Measurements from ENCODE around the gene ZNF385B.

Gene ZNF385B

GRCh38 chr2:179429597-179429996, 431.8 kb downstream of the ZNF385B start:
- DNase-seq, result no peak

DNA sequence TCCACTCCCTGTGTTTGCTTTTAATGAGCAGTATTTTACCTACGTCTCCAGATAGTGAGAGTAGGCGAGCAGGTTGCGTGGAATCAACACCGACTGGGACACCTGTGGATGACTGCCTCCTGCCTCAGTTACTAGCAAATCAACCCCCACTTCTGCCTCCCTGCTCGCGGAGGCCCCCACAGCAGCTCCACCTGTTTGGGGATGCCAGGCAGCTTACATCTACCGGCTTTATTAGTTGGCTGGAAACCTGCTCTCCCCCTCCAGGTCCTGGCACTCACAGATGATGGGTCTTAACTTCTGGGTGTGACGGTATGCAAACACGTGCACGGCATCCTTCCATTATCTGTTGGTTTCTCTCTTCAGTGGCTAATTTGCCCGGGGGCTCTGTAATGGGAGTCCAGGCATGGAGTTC, 432.3 kb downstream of the ZNF385B start:
- DNase-seq, result no peak

DNA sequence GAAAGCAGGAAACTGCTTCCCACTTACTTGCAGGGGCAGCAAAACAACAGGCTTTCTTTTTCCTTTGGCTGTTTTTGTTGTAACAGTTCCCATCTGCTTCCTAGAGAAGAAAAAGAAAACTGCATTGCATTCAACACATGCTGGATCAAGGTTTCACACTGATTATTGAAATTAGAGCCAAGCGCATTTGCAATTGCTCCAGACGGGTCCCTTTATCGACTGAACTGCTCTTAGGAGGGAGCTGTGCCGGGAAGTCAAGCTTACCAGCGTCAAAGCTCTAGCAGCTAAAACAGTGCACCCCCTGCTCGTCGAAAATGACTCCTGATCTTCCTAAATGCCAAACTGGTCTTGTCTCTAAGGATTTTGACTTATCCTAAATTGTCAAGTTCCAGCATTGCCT, 432.8 kb downstream of the ZNF385B start:
- DNase-seq, result no peak

DNA sequence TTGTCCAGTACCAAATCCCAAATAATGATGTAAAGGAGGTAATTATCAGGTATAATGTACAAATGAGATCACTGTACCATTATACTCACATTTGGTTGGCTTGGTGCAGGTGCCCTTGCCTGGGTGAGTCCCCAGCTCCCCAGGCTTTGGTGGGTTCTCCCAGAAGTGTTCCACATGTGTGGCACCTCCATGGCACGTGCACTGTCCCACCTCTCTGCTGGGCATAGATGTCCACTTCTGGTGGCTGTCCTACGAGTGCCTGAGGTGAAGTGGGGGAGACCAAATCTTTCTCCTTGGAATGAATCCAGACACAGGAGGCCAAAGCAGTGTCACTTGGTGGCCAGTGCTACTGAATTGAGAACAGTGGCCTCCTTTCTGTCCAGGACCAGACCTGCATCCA, 434.3 kb downstream of the ZNF385B start:
- DNase-seq, result no peak

GRCh38 chr2:179424571-179424970, 436.8 kb downstream of the ZNF385B start:
- no peak for DNase-seq

DNA sequence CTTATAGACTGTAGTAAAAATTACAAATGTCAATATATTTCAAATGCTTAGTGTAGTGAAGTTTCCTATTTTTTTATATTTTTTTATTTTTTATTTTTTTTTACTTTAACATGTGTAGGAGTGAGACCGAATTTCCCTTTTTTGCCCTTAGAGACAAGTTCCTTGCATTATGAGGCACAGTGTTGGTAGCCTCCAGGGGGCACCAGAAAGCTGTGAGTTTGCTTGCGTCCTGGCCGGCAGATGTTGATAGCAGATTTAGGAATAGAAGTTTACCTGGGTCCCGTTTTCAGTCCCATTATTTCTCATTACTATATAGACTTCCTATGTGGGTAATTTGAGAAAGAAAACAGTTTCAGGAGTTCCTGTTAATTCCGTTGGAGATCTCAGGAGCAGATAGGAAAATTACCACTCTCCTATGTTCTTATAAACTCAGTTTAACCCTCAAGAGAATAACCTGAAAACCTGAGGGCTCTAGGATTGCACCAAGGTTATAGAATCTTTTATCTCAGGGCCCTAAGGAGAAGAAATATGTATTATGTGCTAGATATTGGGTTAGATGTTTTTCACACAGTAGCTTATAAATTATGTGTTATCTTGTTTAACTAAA, 439.3 kb downstream of the ZNF385B start:
- DNase-seq, result no peak

GRCh38 chr2:179417436-179417949, 443.9 kb downstream of the ZNF385B start:
- DNase-seq, result no peak

GRCh38 chr2:179412112-179412511, 449.3 kb downstream of the ZNF385B start:
- no peak for DNase-seq

DNA sequence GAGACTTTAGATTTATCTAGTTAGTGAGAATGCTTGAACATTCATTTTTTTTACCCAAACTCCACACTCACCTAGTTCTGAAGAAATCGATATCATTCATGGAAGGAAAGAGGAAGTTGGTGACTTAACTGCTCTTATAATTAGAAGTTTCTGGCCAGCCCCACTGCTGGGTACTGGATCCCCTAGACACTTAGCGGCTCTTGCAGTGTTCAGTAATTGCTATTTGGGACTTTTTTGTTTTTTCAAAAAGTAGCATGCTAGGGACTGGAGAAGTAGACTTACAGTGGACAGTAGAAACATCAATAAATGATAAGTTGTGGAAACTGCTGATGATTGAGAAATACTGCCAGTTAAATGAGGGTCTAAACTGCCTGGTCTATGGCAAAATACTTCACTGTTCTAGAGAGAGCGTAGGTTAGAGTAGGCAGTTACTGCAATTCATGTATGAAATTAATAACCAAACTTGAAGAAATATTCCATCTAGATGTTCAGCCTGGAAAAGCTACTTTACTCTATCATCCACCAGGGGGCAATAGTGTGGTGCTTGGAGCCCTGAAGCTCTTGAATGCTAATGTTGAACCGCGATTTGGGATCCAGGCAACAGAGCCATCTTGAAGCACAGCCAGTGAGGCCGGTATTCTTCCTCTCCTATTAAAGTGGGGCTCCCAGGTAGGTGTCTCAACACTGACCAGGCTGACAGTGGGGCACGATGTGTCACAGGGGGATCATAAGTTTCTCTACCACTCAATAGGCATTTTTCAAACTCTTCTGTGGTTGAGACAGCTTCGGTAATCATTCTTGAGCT, 450.7 kb downstream of the ZNF385B start:
- DNase-seq, result peak; percentile 7

DNA sequence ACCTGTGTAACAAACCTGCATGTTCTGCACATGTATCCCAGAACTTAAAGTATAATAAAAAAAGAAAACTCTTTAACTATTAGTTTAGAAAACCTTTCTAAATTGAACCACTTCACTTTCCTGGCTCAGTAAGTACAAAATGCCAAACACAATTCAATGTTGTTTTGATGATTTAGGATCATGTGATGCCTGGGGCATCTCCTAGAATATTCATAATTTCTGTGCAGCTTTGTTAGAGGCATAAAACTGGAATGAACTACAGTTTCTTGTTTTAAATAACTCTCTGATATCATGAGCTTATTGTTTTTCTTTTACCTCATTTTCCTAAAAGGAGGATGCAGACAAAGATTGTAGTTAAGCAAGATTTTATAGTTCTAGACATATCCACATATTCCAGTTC, 457.8 kb downstream of the ZNF385B start:
- no peak for DNase-seq

DNA sequence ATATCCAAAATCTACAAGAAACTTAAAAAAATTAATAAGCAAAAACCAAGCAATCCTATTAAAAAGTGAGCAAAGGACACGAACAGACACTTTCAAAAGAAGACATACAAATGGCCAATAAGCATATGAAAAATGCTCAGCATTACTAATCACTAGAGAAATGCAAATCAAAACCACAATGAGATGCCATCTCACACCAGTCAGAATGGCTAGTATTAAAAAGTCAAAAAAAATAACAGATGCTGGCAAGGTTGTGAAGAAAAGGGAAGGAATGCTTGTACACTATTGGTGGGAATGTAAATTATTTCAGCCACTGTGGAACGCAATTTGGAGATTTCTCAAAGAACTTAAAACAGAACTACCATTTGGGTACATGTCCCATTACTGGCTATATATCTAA, 467.9 kb downstream of the ZNF385B start:
- DNase-seq, result no peak
